ENCODE measurements around the gene CLCN2. TPM values are rescaled to one million over a fixed set of nuclear protein-coding genes. Genes with fewer than 3 reads are reported as not detected.
A peak's percentile ranks its signal among the peaks of the same experiment; 100 is the strongest.

The CLCN2 gene
- total RNA-seq, 1 donor from 2014 or later, result 2.1 TPM

- TF ChIP-seq CTCF (IDR thresholded peaks at IDR 0.05; ENCODE audit: insufficient read depth, low read length, severe bottlenecking), result no peak
- no peak for DNase-seq (ENCODE audit: low read depth)
- Histone ChIP-seq H3K27me3 (ENCODE audit: control insufficient read depth, insufficient read depth, low read length) (peaks cover 37% of the 10 kb centered on the region), H3K36me3 (ENCODE audit: control insufficient read depth, insufficient read depth, low read length) (no peaks in the 10 kb centered on the region), H3K4me3 (ENCODE audit: low read depth, low read length) (no peak overlapping the region)
- FAIRE-seq, result no peak
Observed at GRCh38 chr3:184382326-184383032, 21.1 kb upstream of the CLCN2 start.

DNA sequence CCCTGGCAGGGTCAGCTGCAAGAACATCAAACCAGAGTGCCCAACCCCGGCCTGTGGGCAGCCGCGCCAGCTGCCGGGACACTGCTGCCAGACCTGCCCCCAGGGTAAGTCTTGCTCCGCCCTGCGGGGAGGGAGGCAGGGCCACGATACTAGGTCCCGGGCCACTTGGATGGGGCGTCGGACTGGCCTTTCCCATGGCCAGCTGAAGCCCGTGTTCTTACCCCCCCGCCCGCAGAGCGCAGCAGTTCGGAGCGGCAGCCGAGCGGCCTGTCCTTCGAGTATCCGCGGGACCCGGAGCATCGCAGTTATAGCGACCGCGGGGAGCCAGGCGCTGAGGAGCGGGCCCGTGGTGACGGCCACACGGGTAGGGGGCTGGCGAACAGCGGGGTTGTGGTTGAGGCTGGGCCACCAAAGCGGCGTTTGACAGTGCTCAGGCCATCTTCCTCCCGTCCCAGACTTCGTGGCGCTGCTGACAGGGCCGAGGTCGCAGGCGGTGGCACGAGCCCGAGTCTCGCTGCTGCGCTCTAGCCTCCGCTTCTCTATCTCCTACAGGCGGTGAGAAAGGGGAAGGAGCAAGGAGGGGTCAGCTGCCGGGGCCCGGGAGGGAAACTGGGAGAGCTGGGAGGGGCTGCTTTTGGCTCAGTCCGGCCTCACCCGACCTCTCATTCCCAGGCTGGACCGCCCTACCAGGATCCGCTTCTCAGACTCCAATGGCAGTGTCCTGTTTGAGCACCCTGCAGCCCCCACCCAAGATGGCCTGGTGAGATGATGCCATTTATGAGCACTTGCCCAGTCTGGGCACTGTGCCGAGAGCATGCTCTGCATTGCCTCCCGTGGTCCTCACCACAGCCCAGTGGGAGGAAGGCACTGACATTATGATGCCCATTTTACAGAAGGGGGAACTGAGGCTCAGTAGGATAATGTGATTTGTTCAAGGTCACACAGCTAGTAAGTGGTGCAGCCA lies 20.1 kb upstream of the CLCN2 start:
- no peaks in the 10 kb centered on the region for H3K36me3 ChIP-seq (ENCODE audit: control insufficient read depth, insufficient read depth, low read length)
- no peak for TF ChIP-seq CTCF (IDR thresholded peaks at IDR 0.05; ENCODE audit: insufficient read depth, low read length, severe bottlenecking)
- no peak for DNase-seq (ENCODE audit: low read depth)
- no peak overlapping the region for H3K4me3 ChIP-seq (ENCODE audit: low read depth, low read length)
- H3K27me3 ChIP-seq (ENCODE audit: control insufficient read depth, insufficient read depth, low read length), result peaks cover 37% of the 10 kb centered on the region
- FAIRE-seq, result no peak

DNA sequence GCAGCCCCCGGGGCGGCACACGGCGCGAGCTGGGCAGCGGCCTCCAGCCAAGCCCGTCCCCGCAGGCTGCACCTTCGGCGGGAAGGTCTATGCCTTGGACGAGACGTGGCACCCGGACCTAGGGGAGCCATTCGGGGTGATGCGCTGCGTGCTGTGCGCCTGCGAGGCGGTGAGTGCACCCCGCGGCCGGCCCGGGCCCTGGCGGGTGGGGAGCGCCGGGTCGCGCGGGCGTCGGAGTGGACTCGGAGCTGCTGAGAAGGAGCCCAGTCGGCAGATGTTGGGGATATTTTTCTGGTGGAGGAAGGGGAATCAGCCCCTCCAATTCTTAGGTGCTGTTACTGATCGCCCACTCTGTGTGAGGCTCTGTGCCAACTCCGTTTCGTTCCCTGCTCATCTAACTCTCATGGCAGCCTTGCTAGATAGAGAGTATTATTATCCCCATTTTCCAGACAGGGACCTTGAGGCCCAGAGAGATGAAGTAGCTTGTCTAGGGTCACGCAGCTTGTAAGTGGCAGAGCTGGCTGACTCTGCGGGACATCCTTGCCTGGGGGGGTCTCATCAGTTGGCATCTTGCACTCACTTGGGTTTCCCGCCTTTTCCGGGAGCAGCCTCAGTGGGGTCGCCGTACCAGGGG lies 19.3 kb upstream of the CLCN2 start:
- no peaks in the 10 kb centered on the region for H3K36me3 ChIP-seq (ENCODE audit: control insufficient read depth, insufficient read depth, low read length)
- peaks cover 42% of the 10 kb centered on the region for H3K27me3 ChIP-seq (ENCODE audit: control insufficient read depth, insufficient read depth, low read length)
- no peak overlapping the region for H3K4me3 ChIP-seq (ENCODE audit: low read depth, low read length)
- DNase-seq (ENCODE audit: low read depth), result no peak
- no peak for FAIRE-seq
- no peak for TF ChIP-seq CTCF (IDR thresholded peaks at IDR 0.05; ENCODE audit: insufficient read depth, low read length, severe bottlenecking)

DNA sequence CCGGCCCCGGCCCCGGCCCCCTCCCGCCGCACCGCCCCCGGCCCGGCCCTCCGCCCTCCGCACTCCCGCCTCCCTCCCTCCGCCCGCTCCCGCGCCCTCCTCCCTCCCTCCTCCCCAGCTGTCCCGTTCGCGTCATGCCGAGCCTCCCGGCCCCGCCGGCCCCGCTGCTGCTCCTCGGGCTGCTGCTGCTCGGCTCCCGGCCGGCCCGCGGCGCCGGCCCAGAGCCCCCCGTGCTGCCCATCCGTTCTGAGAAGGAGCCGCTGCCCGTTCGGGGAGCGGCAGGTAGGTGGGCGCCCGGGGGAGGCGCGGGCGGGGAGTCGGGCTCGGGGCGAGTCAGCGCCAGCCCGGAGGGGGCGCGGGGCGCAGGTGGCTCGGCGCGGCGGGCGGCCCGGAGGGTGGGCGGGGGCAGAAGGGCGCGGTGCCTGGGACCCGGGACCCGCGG lies 18.8 kb upstream of the CLCN2 start:
- FAIRE-seq (no peak), DNase-seq (ENCODE audit: low read depth) (no peak)
- peaks cover 46% of the 10 kb centered on the region for H3K27me3 ChIP-seq (ENCODE audit: control insufficient read depth, insufficient read depth, low read length)
- TF ChIP-seq CTCF (IDR thresholded peaks at IDR 0.05; ENCODE audit: insufficient read depth, low read length, severe bottlenecking), result no peak
- no peaks in the 10 kb centered on the region for H3K36me3 ChIP-seq (ENCODE audit: control insufficient read depth, insufficient read depth, low read length)
- peak overlapping the region; percentile 11 for H3K4me3 ChIP-seq (ENCODE audit: low read depth, low read length)

DNA sequence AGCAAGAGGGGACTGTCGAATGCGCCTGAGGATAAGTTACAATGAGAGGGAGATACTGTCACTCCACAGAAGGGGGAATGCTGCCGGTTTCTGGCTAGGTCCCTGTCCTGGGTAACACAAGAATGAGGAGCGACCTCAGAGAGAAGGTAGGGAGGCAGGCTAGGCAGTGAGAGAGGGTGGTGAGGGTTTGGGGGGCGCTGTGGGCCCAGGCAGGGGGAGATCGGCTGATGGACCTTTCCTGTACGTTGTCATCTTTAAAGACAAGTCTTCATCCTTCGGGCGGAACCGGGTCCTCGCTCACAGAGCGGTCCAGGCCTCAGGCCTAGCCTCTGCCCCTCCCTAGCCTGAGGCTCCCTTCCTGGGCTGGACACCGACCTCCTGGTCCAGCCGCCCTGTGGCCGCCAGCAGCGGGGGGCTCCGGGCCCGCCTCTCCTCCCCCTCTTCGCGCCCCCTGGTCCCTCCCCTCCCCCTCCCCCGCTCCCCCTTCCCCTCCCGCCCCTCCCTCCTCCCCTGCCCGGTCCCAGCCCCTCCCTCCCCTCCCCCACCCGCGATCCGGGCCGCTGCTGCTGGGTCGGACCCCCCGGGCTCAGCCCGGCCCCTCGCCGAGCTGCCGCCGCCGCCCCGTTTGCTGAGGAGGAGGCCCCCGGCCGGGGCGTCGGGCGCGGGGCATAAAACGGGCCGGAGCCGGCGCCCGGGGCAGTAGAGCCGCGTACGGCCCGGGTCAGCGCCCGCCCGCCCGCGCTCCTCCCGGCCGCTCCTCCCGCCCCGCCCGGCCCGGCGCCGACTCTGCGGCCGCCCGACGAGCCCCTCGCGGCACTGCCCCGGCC lies 18.2 kb upstream of the CLCN2 start, which contains the start of gene CHRD:
CHRD (plus strand) TSS at position 697 of the 827 bp plus-strand sequence. CDS start 265 bp downstream, outside the sequence.
- Histone ChIP-seq H3K36me3 (ENCODE audit: control insufficient read depth, insufficient read depth, low read length) (no peaks in the 10 kb centered on the region), H3K4me3 (ENCODE audit: low read depth, low read length) (peak within 1 kb of the TSS; percentile 11), H3K27me3 (ENCODE audit: control insufficient read depth, insufficient read depth, low read length) (peaks cover 46% of the 10 kb centered on the region)
- no peak for FAIRE-seq
- TF ChIP-seq CTCF (IDR thresholded peaks at IDR 0.05; ENCODE audit: insufficient read depth, low read length, severe bottlenecking), result no peak
- no peak for DNase-seq (ENCODE audit: low read depth)
